Measurements from ENCODE around the gene REPIN1. TPM values are rescaled to one million over a fixed set of nuclear protein-coding genes. Genes with fewer than 3 reads are reported as not detected.

The REPIN1 gene
- total and polyA plus RNA-seq, 12 donors: 47.5 to 294 (median 182) TPM

GRCh38 chr7:150360363-150361058 is 8.1 kb upstream of the REPIN1 start:
- H3K4me3 ChIP-seq: no peak overlapping the region
- no peak for DNase-seq
- 63 to 76% (median 67%) methylated on average over 5 of the region's 5 CpGs for WGBS, 4 donors
- H3K9me3 ChIP-seq (replicated peaks in 1 of 3): no peaks in the 10 kb centered on the region
- H3K36me3 ChIP-seq (replicated peaks in 1 of 2): no peaks in the 10 kb centered on the region
- peaks cover 0 to 1% of the 10 kb centered on the region in 2 donors for H3K4me1 ChIP-seq (replicated peaks in 1 of 2)
- H3K27ac ChIP-seq: no peak overlapping the region
- H3K27me3 ChIP-seq: no peaks in the 10 kb centered on the region
- intact Hi-C loops (cut with DNase I): no loop called here
- no peak for TF ChIP-seq CTCF (IDR thresholded peaks at IDR 0.05)
- no peak for TF ChIP-seq POLR2A (IDR thresholded peaks at IDR 0.05)

- Histone ChIP-seq H3K4me3 (no peak overlapping the region), H3K36me3 (replicated peaks in 1 of 2) (no peaks in the 10 kb centered on the region), H3K9me3 (replicated peaks in 1 of 3) (no peaks in the 10 kb centered on the region), H3K4me1 (replicated peaks in 1 of 2) (no peaks in the 10 kb centered on the region), H3K27me3 (no peaks in the 10 kb centered on the region), H3K27ac (no peak overlapping the region)
- no peak for DNase-seq
- WGBS, 4 donors: 72 to 80% (median 77%) methylated on average over 7 of the region's 7 CpGs
- TF ChIP-seq CTCF (IDR thresholded peaks at IDR 0.05) (no peak), POLR2A (IDR thresholded peaks at IDR 0.05) (no peak)
- intact Hi-C loops (cut with DNase I): no loop called here
Measured at GRCh38 chr7:150361402-150361801, 7.2 kb upstream of the REPIN1 start.

- no peaks in the 10 kb centered on the region for H3K9me3 ChIP-seq (replicated peaks in 1 of 3)
- H3K36me3 ChIP-seq (replicated peaks in 1 of 2): no peaks in the 10 kb centered on the region
- TF ChIP-seq CTCF (IDR thresholded peaks at IDR 0.05) (no peak), POLR2A (IDR thresholded peaks at IDR 0.05) (no peak)
- H3K27ac ChIP-seq: no peak overlapping the region
- WGBS, 4 donors: 79 to 90% (median 82%) methylated on average over 18 of the region's 18 CpGs
- no peak overlapping the region for H3K4me3 ChIP-seq
- DNase-seq: no peak
- H3K4me1 ChIP-seq (replicated peaks in 1 of 2): no peaks in the 10 kb centered on the region
- H3K27me3 ChIP-seq: no peaks in the 10 kb centered on the region
- intact Hi-C loops (cut with DNase I): no loop called here
Measured at GRCh38 chr7:150361807-150362621, 6.6 kb upstream of the REPIN1 start.

- WGBS, 4 donors: 79 to 91% (median 85%) methylated on average over 4 of the region's 4 CpGs
- intact Hi-C loops (cut with DNase I): no loop called here
- Histone ChIP-seq H3K36me3 (replicated peaks in 1 of 2) (no peaks in the 10 kb centered on the region), H3K9me3 (replicated peaks in 1 of 3) (no peaks in the 10 kb centered on the region), H3K4me1 (replicated peaks in 1 of 2) (peaks cover 3 to 6% of the 10 kb centered on the region in 2 donors), H3K4me3 (no peak overlapping the region), H3K27me3 (no peaks in the 10 kb centered on the region), H3K27ac (no peak overlapping the region)
- no peak for DNase-seq
- TF ChIP-seq CTCF (IDR thresholded peaks at IDR 0.05) (no peak), POLR2A (IDR thresholded peaks at IDR 0.05) (no peak)
Measured at GRCh38 chr7:150363370-150363769, 5.3 kb upstream of the REPIN1 start.

Measured in adrenal gland (tissue), 12 donors.